ENCODE measurements around the gene METTL8.
A peak's percentile ranks its signal among the peaks of the same experiment; 100 is the strongest.
"Not testable (repeated sequence)": the region's sequence is repeated elsewhere in the genome, so short reads cannot be mapped to it uniquely, and the experiment has no call there.

Gene METTL8

DNA sequence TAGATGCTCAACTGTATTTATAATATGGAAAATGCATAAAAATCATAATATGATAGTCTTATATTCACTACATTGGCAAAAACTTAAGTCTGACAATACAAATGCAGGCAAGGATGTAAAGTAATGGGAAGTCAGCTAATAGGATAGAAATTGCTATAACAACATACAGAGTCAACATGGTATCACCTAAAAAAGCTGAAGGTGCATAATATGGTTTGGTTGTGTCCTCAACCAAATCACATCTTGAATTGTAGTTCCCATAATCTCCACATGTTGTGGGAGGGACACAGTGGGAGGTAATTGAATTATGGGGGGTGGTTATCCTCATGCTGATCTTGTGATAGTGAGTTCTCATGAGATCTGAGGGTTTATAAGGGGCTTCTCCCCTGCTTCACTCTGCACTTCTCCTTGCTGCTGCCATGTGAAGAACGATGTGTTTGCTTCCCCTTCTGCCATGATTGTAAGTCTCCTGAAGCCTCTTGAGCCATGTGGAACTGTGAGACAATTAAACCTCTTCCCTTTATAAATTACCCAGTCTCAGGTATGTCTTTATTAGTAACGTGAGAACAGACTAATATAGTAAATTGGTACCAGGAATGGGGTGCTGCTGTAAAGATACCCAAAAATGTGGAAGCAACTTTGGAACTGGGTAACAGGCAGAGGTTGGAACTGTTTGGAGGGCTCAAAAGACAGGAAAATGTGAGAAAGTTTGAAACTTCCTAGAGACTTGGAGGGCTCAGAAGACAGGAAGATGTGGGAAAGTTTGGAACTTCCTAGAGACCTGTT, 10.9 kb downstream of the METTL8 start:
- not testable (repeated sequence) for H3K4me1 ChIP-seq (ENCODE audit: control insufficient read depth, insufficient read depth, low read length); H3K27ac ChIP-seq (ENCODE audit: low read depth, low read length); H3K9ac ChIP-seq (ENCODE audit: low read depth, low read length); H3K4me3 ChIP-seq (ENCODE audit: low read depth, low read length); H3K36me3 ChIP-seq (ENCODE audit: control insufficient read depth, insufficient read depth, low read length); H3K27me3 ChIP-seq (ENCODE audit: control insufficient read depth, insufficient read depth, low read length)
- H3K9me3 ChIP-seq (ENCODE audit: control insufficient read depth, insufficient read depth, low read length), result peaks cover 26% of the 10 kb centered on the region

DNA sequence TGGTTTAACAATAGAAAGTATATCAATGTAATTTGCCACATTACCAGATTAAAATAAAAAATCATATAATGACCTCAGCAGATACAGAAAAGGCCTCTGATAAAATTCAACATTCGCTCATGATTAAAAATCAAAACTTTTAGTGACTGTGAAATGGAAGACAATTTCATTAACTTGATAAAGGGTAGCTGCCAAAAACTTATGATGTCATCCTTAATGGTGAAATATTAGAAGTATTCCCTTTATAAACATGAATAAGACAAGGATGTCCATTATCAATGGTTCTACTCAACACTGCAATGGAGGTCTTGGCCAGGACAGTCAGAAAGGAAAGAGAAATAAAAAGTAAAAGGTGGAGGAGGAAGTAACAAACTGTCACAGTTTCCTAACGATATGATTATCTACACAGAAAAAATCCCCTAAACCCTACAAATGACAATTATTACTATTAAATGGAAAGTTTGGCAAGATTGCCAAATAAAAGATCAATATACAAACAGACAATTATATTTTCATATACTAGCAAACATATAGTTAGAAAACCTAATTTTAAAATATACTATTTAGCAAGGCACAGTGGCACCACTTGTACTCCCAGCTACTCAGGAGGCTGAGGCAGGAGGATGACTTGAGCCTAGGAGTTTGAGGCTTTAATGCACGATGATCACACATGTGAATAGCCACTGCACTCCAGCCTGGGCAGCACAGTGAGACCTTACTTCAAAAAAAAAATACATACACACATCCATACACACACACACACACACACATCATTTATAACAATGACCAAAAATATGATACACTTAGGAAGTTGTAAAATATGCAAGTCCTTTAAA, 12.8 kb downstream of the METTL8 start:
- Histone ChIP-seq H3K4me1 (ENCODE audit: control insufficient read depth, insufficient read depth, low read length) (peaks cover 3% of the 10 kb centered on the region; the same call in 1 of the 2 replicates), H3K9me3 (ENCODE audit: control insufficient read depth, insufficient read depth, low read length) (peaks cover 26% of the 10 kb centered on the region), H3K9ac (ENCODE audit: low read depth, low read length) (no peak overlapping the region), H3K4me3 (ENCODE audit: low read depth, low read length) (no peak overlapping the region), H3K36me3 (ENCODE audit: control insufficient read depth, insufficient read depth, low read length) (peaks cover 8% of the 10 kb centered on the region; the same call in 1 of the 2 replicates), H3K27me3 (ENCODE audit: control insufficient read depth, insufficient read depth, low read length) (no peaks in the 10 kb centered on the region), H3K27ac (ENCODE audit: low read depth, low read length) (no peak overlapping the region)

DNA sequence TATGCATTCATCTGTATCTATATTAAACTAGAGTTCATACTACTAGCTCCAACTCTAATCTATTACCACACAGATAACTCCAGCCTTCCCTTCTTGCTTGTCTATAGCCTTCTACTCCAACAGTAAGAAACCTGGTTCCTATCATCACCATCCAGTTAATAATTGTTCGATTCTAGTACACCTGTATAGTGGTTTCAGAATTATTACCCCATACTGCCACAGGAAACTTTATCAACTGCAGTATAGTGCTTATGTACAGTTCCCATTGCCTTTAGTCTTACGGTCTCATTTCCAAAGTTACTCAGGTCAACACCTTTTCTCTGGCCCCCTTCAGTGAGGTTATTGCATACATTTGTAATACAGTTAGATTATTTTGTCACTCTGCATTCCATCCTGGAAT, 14.5 kb downstream of the METTL8 start:
- Histone ChIP-seq H3K9me3 (ENCODE audit: control insufficient read depth, insufficient read depth, low read length) (peaks cover 15% of the 10 kb centered on the region), H3K9ac (ENCODE audit: low read depth, low read length) (no peak overlapping the region), H3K36me3 (ENCODE audit: control insufficient read depth, insufficient read depth, low read length) (no peaks in the 10 kb centered on the region), H3K4me3 (ENCODE audit: low read depth, low read length) (no peak overlapping the region), H3K27me3 (ENCODE audit: control insufficient read depth, insufficient read depth, low read length) (no peaks in the 10 kb centered on the region), H3K27ac (ENCODE audit: low read depth, low read length) (no peak overlapping the region), H3K4me1 (ENCODE audit: control insufficient read depth, insufficient read depth, low read length) (peaks cover 6% of the 10 kb centered on the region; the same call in 1 of the 2 replicates)

DNA sequence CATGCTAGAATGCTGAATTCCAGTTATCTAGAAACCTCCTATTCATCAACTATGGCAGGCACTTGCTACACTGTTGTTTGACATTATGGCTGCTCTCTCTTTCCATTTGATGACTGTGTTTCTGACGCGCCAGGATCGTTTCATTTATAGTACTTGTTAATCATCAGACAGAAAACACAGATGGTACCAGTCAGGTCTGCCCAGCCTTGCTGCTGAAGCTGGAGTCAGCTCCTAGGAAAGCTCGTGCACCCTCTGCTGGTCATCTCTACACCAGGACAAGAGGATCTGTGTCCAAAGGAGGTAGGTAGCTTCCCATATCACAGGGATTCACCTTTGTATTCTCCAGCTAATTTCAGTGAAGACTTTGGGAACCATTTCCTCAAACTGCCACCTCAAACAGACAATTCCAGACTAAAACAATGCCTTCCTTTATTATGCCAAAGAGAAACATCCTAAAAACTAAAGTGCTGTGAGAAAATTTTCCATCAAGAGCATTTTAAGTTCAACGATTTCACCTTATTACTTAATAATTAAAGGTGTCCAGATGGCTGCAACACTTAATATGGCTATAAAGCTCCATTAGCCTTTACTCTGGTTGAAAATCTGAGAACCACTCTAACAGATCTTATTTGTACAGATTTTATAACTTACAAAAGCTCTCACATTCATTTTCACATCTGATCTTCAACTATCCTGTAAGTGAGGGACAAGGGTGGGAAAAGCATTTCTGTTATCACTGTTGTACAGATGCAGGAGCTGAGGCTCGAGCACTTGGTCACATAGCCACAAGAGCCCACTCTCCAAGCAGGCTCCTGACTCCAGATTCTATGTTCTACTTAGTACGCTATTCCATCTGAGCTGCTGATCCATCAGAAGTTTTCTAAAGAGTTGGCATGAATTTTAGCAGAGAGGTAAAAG, 17.5 kb downstream of the METTL8 start:
- H3K4me3 ChIP-seq (ENCODE audit: low read depth, low read length), result no peak overlapping the region
- no peaks in the 10 kb centered on the region for H3K36me3 ChIP-seq (ENCODE audit: control insufficient read depth, insufficient read depth, low read length)
- H3K27me3 ChIP-seq (ENCODE audit: control insufficient read depth, insufficient read depth, low read length), result no peaks in the 10 kb centered on the region
- H3K4me1 ChIP-seq (ENCODE audit: control insufficient read depth, insufficient read depth, low read length), result peaks cover 17% of the 10 kb centered on the region
- H3K9ac ChIP-seq (ENCODE audit: low read depth, low read length), result no peak overlapping the region
- H3K27ac ChIP-seq (ENCODE audit: low read depth, low read length), result no peak overlapping the region
- H3K9me3 ChIP-seq (ENCODE audit: control insufficient read depth, insufficient read depth, low read length), result no peaks in the 10 kb centered on the region

DNA sequence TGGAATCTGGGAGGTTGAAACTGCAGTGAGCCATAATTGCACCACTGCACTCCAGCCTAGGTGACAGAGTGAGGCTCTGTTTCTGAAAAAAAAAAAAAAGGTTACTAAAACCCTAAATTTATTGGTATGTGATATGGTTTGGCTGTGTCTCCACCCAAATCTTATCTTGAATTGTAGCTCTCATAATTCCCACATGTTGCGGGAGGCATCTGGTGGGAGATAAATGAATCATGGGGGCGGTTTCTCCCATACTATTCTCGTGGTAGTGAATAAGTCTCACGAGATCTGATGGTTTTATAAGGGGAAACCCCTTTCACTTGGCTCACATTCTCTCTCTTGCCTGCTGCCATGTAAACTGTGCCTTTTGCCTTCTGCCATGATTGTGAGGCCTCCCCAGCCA, 19.1 kb downstream of the METTL8 start:
- not testable (repeated sequence) for H3K27me3 ChIP-seq (ENCODE audit: control insufficient read depth, insufficient read depth, low read length); H3K27ac ChIP-seq (ENCODE audit: low read depth, low read length); H3K36me3 ChIP-seq (ENCODE audit: control insufficient read depth, insufficient read depth, low read length); H3K9me3 ChIP-seq (ENCODE audit: control insufficient read depth, insufficient read depth, low read length); H3K4me3 ChIP-seq (ENCODE audit: low read depth, low read length); H3K9ac ChIP-seq (ENCODE audit: low read depth, low read length)
- H3K4me1 ChIP-seq (ENCODE audit: control insufficient read depth, insufficient read depth, low read length), result peaks cover 32% of the 10 kb centered on the region

DNA sequence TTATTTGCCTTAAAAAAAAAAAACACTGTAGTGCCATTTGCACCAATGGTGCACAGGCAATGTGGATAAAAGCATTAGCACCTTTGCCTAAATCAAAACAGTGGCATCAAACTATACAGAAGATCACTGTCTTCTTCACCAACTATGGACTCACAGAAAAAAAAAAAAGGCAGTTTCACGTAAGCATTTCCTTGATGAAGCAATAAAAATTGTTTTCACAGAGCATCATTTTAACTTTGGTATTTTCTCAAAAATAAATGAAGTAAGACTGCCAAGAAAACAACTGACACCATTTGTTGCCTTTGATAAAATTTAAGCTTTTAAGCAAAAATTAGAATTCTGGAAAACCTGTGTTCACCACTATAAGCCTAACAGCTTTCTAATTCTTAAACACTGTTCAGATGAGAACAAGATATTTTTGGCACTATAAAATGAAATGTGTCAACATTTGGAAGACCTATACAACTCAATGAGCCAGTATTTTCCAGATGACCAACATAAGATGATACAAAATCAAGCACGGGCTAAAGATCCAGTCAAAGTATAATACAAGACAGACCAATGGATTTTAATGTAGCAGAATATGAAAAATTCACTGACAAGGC, 21.1 kb downstream of the METTL8 start:
- Histone ChIP-seq H3K4me3 (ENCODE audit: low read depth, low read length) (no peak overlapping the region), H3K9me3 (ENCODE audit: control insufficient read depth, insufficient read depth, low read length) (no peaks in the 10 kb centered on the region), H3K27ac (ENCODE audit: low read depth, low read length) (no peak overlapping the region), H3K4me1 (ENCODE audit: control insufficient read depth, insufficient read depth, low read length) (peaks cover 43% of the 10 kb centered on the region), H3K27me3 (ENCODE audit: control insufficient read depth, insufficient read depth, low read length) (no peaks in the 10 kb centered on the region), H3K9ac (ENCODE audit: low read depth, low read length) (no peak overlapping the region), H3K36me3 (ENCODE audit: control insufficient read depth, insufficient read depth, low read length) (no peaks in the 10 kb centered on the region)

DNA sequence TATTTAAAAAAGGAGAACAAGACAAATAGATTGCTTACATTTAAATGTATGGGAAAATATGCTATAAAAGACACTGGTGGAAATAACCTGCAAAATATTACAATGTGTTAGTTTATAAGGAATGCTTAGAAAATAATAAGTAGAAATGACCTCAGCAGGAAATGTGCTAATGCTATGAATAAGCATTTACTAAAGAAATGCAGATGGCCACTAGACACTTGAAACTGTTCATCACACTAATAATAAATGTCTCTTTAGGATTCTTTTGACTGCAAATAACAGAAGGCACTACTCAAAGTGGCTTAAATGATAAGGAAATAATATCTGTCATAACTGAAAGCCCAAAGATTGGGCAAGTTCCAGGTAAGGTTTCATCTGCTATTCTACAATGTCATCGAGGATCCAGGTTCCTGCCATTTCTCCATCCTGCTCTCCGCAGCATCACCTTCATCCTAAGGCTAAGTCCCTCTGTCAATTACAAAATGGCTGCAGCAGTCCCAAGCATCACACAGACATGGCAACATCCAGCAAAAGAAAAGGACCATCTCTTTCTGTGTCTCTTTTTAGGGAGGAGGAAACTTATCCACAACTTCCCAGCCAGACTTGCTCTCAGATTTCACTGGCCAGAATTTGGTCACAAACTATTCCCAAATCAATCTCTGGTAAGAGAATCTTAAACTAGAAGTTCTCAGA, 21.9 kb downstream of the METTL8 start:
- Histone ChIP-seq H3K4me3 (ENCODE audit: low read depth, low read length) (no peak overlapping the region), H3K9me3 (ENCODE audit: control insufficient read depth, insufficient read depth, low read length) (no peaks in the 10 kb centered on the region), H3K9ac (ENCODE audit: low read depth, low read length) (no peak overlapping the region), H3K27me3 (ENCODE audit: control insufficient read depth, insufficient read depth, low read length) (no peaks in the 10 kb centered on the region), H3K36me3 (ENCODE audit: control insufficient read depth, insufficient read depth, low read length) (no peaks in the 10 kb centered on the region), H3K4me1 (ENCODE audit: control insufficient read depth, insufficient read depth, low read length) (peaks cover 43% of the 10 kb centered on the region), H3K27ac (ENCODE audit: low read depth, low read length) (no peak overlapping the region)

DNA sequence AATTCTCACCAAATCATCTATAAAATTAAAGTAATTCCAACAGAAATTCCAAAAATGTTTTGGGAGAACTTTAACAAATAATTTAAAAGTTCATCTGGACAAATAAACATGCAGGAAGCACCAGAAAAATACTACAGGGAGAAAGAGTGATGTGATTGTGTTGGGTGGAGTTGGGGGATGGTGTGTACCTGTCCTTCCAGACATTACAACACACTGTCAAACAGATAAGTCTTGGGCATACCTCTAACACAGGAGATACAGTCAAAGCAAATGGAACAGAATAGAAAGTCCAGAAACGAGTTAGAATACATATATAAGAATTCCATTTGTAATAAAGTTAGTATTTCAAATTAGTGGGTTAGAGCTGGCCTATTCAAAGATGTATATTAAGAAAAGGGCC, 22.6 kb downstream of the METTL8 start:
- no peaks in the 10 kb centered on the region for H3K27me3 ChIP-seq (ENCODE audit: control insufficient read depth, insufficient read depth, low read length)
- H3K4me1 ChIP-seq (ENCODE audit: control insufficient read depth, insufficient read depth, low read length), result peaks cover 42% of the 10 kb centered on the region
- no peaks in the 10 kb centered on the region for H3K9me3 ChIP-seq (ENCODE audit: control insufficient read depth, insufficient read depth, low read length)
- no peaks in the 10 kb centered on the region for H3K36me3 ChIP-seq (ENCODE audit: control insufficient read depth, insufficient read depth, low read length)
- peak overlapping the region; percentile 1 for H3K27ac ChIP-seq (ENCODE audit: low read depth, low read length)
- H3K9ac ChIP-seq (ENCODE audit: low read depth, low read length), result no peak overlapping the region
- no peak overlapping the region for H3K4me3 ChIP-seq (ENCODE audit: low read depth, low read length)

DNA sequence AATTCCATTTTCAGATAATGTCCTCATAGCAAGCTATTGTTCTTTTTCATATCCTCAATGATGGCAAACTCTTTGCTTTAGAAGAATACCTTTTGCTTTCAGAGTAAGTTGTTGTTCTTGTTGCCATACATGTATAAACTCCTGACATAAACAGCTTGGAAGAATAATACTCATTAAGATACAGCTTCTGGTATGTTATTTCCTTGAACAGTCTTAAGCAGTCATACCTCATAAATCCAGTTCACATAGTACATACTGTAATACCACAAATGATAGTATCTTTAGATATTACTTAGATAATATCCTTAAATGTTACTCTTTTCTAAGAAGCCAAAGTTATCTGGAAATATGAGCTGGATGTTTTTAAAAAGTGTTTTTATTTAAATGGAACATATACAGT, 23.2 kb downstream of the METTL8 start:
- Histone ChIP-seq H3K36me3 (ENCODE audit: control insufficient read depth, insufficient read depth, low read length) (no peaks in the 10 kb centered on the region), H3K27ac (ENCODE audit: low read depth, low read length) (peak overlapping the region; percentile 79), H3K4me3 (ENCODE audit: low read depth, low read length) (no peak overlapping the region), H3K9me3 (ENCODE audit: control insufficient read depth, insufficient read depth, low read length) (no peaks in the 10 kb centered on the region), H3K9ac (ENCODE audit: low read depth, low read length) (no peak overlapping the region), H3K27me3 (ENCODE audit: control insufficient read depth, insufficient read depth, low read length) (no peaks in the 10 kb centered on the region), H3K4me1 (ENCODE audit: control insufficient read depth, insufficient read depth, low read length) (peaks cover 37% of the 10 kb centered on the region)

DNA sequence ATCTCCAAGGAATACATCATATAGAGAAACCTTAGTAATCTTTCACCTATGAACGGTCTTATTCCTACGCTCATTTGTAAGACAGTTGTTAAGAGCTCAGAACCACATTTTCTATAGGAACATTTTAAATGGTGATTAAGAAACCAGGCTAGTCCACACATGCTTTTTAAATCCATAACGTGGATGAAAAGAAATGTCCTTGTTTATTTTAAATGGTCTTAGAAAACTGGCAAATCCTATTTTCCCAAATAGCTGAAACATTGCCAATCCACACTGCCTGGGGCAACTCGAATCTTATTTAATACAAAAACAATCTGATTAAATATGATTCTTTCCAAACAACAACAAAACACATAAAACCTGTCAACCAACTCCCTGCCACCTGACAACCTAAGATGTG, 23.7 kb downstream of the METTL8 start:
- no peaks in the 10 kb centered on the region for H3K27me3 ChIP-seq (ENCODE audit: control insufficient read depth, insufficient read depth, low read length)
- H3K36me3 ChIP-seq (ENCODE audit: control insufficient read depth, insufficient read depth, low read length), result no peaks in the 10 kb centered on the region
- peaks cover 37% of the 10 kb centered on the region for H3K4me1 ChIP-seq (ENCODE audit: control insufficient read depth, insufficient read depth, low read length)
- no peak overlapping the region for H3K4me3 ChIP-seq (ENCODE audit: low read depth, low read length)
- no peaks in the 10 kb centered on the region for H3K9me3 ChIP-seq (ENCODE audit: control insufficient read depth, insufficient read depth, low read length)
- peak overlapping the region; percentile 79 for H3K27ac ChIP-seq (ENCODE audit: low read depth, low read length)
- no peak overlapping the region; the same call in 1 of the 2 replicates for H3K9ac ChIP-seq (ENCODE audit: low read depth, low read length)
